ENCODE data around the gene RNU1-3.
"Not testable (repeated sequence)": the region's sequence is repeated elsewhere in the genome, so short reads cannot be mapped to it uniquely, and the experiment has no call there.

The RNU1-3 gene

DNA sequence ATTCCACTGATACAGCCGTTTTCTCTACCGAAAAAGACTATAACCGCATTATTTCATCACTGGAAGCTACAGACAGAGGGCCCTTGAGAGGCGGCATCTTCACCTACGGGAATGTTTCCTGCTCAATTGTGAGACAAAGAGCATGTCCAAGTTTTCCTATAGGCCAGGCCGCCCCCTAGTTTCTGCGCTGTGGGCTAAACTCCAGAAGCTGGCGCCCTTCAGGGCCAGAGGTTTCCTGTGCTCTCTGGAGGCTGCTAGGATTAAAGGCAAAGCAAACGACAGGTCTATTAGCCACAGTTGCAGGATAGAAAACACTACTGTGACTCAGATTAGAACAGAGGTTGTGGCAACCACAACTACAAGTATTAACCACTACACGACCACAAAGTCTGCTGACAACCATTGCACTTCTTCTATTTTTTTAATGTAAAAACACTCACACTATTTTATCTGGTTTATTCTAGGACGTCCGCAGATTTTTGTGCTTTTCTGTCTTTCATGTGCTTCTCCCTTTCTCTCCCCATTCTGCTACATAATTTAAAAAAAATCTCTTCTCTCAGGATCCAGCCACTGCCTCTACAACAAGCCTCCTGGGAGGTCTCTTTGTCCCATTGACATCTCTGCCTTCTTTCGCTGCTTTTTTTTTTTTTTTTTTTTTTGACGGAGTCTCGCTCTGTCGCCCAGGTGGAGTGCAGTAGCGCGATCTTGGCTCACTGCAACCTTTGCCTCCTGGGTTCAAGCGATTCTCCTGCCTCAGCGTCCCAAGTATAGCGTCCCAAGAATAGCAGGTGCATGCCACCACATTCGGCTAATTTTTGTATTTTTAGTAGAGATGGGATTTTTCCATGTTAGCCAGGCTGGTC lies 10.1 kb upstream of the RNU1-3 start:
- H3K9me3 ChIP-seq (ENCODE audit: insufficient read depth, low read depth, low read length); H3K27ac ChIP-seq (ENCODE audit: low read depth, low read length); H3K27me3 ChIP-seq (ENCODE audit: insufficient read depth, low read length); H3K4me1 ChIP-seq (ENCODE audit: insufficient read depth, low read length); H3K9ac ChIP-seq (ENCODE audit: low read depth, low read length); H3K4me3 ChIP-seq (ENCODE audit: low read length); H3K36me3 ChIP-seq (ENCODE audit: insufficient read depth, low read length): not testable (repeated sequence)
- WGBS, result 77% methylated on average over 22 of the region's 22 CpGs

GRCh38 chr1:16675118-16675510 lies 8.4 kb upstream of the RNU1-3 start:
- not testable (repeated sequence) for H3K27ac ChIP-seq (ENCODE audit: low read depth, low read length); H3K36me3 ChIP-seq (ENCODE audit: insufficient read depth, low read length); H3K9ac ChIP-seq (ENCODE audit: low read depth, low read length); H3K4me1 ChIP-seq (ENCODE audit: insufficient read depth, low read length); H3K27me3 ChIP-seq (ENCODE audit: insufficient read depth, low read length); H3K9me3 ChIP-seq (ENCODE audit: insufficient read depth, low read depth, low read length); H3K4me3 ChIP-seq (ENCODE audit: low read length)
- no CpG with 5 or more reads among the region's 2 CpGs for WGBS

GRCh38 chr1:16673976-16674375 lies 7.2 kb upstream of the RNU1-3 start:
- 63% methylated on average over 4 of the region's 5 CpGs for WGBS
- H3K9me3 ChIP-seq (ENCODE audit: insufficient read depth, low read depth, low read length); H3K9ac ChIP-seq (ENCODE audit: low read depth, low read length); H3K36me3 ChIP-seq (ENCODE audit: insufficient read depth, low read length); H3K27me3 ChIP-seq (ENCODE audit: insufficient read depth, low read length); H3K27ac ChIP-seq (ENCODE audit: low read depth, low read length); H3K4me1 ChIP-seq (ENCODE audit: insufficient read depth, low read length); H3K4me3 ChIP-seq (ENCODE audit: low read length): not testable (repeated sequence)

DNA sequence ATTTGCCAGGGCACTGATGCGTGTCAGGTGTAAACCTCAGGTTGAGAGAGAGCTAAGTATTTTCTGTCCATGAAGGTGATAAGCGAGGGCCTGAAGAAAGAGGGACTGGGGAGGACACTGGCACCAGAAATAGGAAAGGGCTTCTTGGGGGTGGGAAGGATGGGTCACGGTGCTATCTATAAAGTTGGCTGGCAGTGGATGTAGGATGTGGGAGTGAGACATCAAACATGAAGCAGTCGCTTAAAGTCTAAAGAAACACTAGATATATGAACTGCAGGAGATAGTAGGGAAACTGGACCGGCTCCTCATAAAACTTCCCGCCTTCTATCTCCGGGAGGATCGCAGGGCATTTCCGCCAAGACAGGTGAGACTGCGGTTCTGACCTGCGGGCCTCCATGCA lies 912 bp downstream of the RNU1-3 start:
- not testable (repeated sequence) for H3K9me3 ChIP-seq (ENCODE audit: insufficient read depth, low read depth, low read length); H3K9ac ChIP-seq (ENCODE audit: low read depth, low read length); H3K4me3 ChIP-seq (ENCODE audit: low read length); H3K4me1 ChIP-seq (ENCODE audit: insufficient read depth, low read length); H3K27ac ChIP-seq (ENCODE audit: low read depth, low read length); H3K36me3 ChIP-seq (ENCODE audit: insufficient read depth, low read length); H3K27me3 ChIP-seq (ENCODE audit: insufficient read depth, low read length)
- WGBS, result no CpG with 5 or more reads among the region's 11 CpGs

DNA sequence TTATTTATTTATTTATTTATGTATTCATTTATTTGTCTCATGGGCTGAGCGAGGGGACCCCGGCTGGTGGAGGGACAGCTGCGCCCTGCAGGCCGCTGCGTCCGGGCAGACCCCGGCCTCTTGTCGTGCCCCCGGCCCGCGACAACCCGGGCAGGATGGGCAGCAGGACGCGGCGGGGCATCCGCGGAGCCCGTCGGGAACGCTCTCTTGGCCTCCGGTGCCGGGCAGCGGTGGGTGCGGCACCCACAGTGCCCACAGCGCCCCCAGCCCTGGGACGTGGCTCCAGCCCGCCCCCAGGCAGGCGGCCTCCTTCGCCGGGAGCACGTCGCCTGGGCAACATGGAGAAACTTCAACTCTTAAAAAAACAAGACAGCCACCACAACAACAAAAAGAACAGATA lies 8.5 kb downstream of the RNU1-3 start:
- not testable (repeated sequence) for H3K9ac ChIP-seq (ENCODE audit: low read depth, low read length); H3K27ac ChIP-seq (ENCODE audit: low read depth, low read length); H3K9me3 ChIP-seq (ENCODE audit: insufficient read depth, low read depth, low read length); H3K4me1 ChIP-seq (ENCODE audit: insufficient read depth, low read length); H3K27me3 ChIP-seq (ENCODE audit: insufficient read depth, low read length); H3K36me3 ChIP-seq (ENCODE audit: insufficient read depth, low read length); H3K4me3 ChIP-seq (ENCODE audit: low read length)
- no CpG with 5 or more reads among the region's 32 CpGs for WGBS

DNA sequence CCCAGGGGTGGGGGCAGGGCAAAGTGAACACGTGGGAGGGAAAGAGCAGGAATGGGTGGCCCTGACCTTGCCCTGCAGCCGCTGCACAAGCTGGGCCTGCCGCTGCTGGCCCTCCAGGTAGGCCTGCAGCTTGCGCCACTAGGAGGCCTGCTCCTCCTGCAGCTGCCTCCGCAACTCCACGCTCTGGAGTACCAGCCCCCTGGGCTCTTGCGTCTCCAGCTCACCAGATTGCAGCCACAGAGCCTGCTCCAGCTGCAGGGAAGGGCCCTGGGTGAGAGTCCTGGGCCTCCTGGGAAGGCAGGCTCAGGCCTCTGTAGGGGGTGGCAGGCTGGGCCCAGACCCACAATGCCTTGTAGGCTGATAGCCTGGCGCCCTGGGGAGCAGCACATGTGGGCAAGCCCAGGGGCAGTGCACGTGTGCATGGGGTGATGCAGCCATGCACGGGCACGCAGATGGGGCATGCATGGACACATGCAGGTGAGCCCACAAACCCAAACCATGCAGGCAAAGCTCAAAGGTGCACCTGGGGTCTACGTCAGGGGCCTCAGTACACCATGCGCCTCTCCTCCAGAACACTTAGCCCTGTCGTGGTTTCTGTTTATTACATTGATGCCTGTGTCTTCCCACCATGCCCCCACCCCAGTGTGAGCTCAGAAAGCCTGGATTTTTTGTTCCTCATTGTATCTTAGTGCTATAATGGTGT lies 9.6 kb downstream of the RNU1-3 start:
- not testable (repeated sequence) for H3K9me3 ChIP-seq (ENCODE audit: insufficient read depth, low read depth, low read length); H3K27ac ChIP-seq (ENCODE audit: low read depth, low read length); H3K4me3 ChIP-seq (ENCODE audit: low read length); H3K4me1 ChIP-seq (ENCODE audit: insufficient read depth, low read length); H3K36me3 ChIP-seq (ENCODE audit: insufficient read depth, low read length); H3K9ac ChIP-seq (ENCODE audit: low read depth, low read length); H3K27me3 ChIP-seq (ENCODE audit: insufficient read depth, low read length)
- no CpG with 5 or more reads among the region's 14 CpGs for WGBS

DNA sequence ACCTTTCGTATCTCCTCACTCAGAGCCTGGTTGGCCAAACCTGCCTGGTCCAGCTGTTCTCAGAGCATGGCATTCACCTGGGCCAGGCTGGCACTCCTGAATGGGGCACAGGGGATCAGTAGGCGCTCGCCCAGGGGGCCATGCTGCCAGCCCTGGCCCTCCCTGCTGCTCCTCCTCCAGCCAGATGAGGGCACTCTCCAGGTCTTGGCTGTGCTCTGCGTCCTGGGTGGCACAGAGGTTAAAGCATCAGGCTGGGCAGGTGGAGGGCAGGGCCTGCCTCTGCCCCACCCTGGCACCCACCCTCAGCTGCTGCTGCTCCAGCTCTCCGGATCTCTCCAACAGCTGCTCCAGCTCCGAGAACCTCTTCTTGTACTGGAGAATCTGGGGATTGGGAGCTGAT lies 10.2 kb downstream of the RNU1-3 start:
- not testable (repeated sequence) for H3K27me3 ChIP-seq (ENCODE audit: insufficient read depth, low read length); H3K36me3 ChIP-seq (ENCODE audit: insufficient read depth, low read length); H3K4me1 ChIP-seq (ENCODE audit: insufficient read depth, low read length); H3K9me3 ChIP-seq (ENCODE audit: insufficient read depth, low read depth, low read length); H3K4me3 ChIP-seq (ENCODE audit: low read length); H3K9ac ChIP-seq (ENCODE audit: low read depth, low read length); H3K27ac ChIP-seq (ENCODE audit: low read depth, low read length)
- WGBS, result 29% methylated on average over 1 of the region's 6 CpGs

DNA sequence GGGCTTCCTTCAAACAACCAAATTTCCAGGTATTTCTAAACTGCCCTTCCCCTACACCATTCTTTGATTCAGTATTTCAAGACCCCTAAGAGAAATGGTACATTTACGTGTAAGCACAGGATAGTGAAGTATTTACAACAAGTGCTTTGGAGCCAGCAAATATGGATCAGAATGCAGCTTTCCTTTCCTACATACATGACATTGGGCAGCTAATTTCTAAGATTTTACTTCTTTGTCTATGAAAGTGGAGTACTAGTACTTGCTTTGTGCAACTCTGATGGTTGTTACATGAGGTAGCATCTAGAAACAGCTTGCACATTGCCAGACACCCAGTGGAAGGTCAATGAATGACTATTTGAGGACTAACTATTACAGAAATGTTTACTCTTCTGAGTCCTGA lies 15.2 kb downstream of the RNU1-3 start:
- H3K4me1 ChIP-seq (ENCODE audit: insufficient read depth, low read length); H3K9me3 ChIP-seq (ENCODE audit: insufficient read depth, low read depth, low read length); H3K36me3 ChIP-seq (ENCODE audit: insufficient read depth, low read length); H3K4me3 ChIP-seq (ENCODE audit: low read length); H3K27ac ChIP-seq (ENCODE audit: low read depth, low read length); H3K9ac ChIP-seq (ENCODE audit: low read depth, low read length): not testable (repeated sequence)
- peaks cover 35% of the 10 kb centered on the region for H3K27me3 ChIP-seq (ENCODE audit: insufficient read depth, low read length)
- 100% methylated on average over 1 of the region's 1 CpG for WGBS

- H3K9me3 ChIP-seq (ENCODE audit: insufficient read depth, low read depth, low read length); H3K4me3 ChIP-seq (ENCODE audit: low read length); H3K36me3 ChIP-seq (ENCODE audit: insufficient read depth, low read length); H3K27ac ChIP-seq (ENCODE audit: low read depth, low read length); H3K4me1 ChIP-seq (ENCODE audit: insufficient read depth, low read length); H3K9ac ChIP-seq (ENCODE audit: low read depth, low read length): not testable (repeated sequence)
- 92% methylated on average over 7 of the region's 9 CpGs for WGBS
- peaks cover 51% of the 10 kb centered on the region for H3K27me3 ChIP-seq (ENCODE audit: insufficient read depth, low read length)
These were observed 16.8 kb downstream of the RNU1-3 start for GRCh38 chr1:16649960-16650359.

- H3K27ac ChIP-seq (ENCODE audit: low read depth, low read length); H3K4me3 ChIP-seq (ENCODE audit: low read length); H3K4me1 ChIP-seq (ENCODE audit: insufficient read depth, low read length); H3K9ac ChIP-seq (ENCODE audit: low read depth, low read length); H3K9me3 ChIP-seq (ENCODE audit: insufficient read depth, low read depth, low read length); H3K36me3 ChIP-seq (ENCODE audit: insufficient read depth, low read length): not testable (repeated sequence)
- WGBS, result 78% methylated on average over 5 of the region's 6 CpGs
- H3K27me3 ChIP-seq (ENCODE audit: insufficient read depth, low read length), result peaks cover 51% of the 10 kb centered on the region
These were observed 17.4 kb downstream of the RNU1-3 start for GRCh38 chr1:16649390-16649789.

- not testable (repeated sequence) for H3K36me3 ChIP-seq (ENCODE audit: insufficient read depth, low read length)
- WGBS, result 86% methylated on average over 4 of the region's 8 CpGs
These were observed 18.0 kb downstream of the RNU1-3 start for GRCh38 chr1:16648756-16649155.

DNA sequence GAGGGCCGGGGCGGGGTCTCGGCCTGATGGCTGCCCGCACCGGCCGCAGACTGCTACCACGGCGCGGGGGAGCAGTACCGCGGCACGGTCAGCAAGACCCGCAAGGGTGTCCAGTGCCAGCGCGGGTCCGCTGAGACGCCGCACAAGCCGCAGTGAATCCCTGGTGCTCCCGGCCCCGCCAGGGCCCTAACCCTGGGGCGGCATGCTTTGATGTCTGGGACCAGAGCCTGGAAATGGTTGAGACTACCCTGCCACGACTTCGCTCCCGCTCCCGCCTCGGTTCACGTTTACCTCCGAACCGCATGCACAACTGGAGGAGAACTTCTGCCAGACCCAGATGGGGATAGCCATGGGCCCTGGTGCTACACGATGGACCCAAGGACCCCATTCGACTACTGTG lies 18.5 kb downstream of the RNU1-3 start:
- not testable (repeated sequence) for H3K27ac ChIP-seq (ENCODE audit: low read depth, low read length); H3K9ac ChIP-seq (ENCODE audit: low read depth, low read length); H3K9me3 ChIP-seq (ENCODE audit: insufficient read depth, low read depth, low read length); H3K36me3 ChIP-seq (ENCODE audit: insufficient read depth, low read length); H3K4me1 ChIP-seq (ENCODE audit: insufficient read depth, low read length)
- Histone ChIP-seq H3K4me3 (ENCODE audit: low read length) (peak overlapping the region; percentile 32), H3K27me3 (ENCODE audit: insufficient read depth, low read length) (peaks cover 51% of the 10 kb centered on the region)
- WGBS, result 9% methylated on average over 27 of the region's 32 CpGs

More at GRCh38 chr1:16648756-16649155, 18.0 kb downstream of the RNU1-3 start:
- H3K9me3 ChIP-seq (ENCODE audit: insufficient read depth, low read depth, low read length); H3K9ac ChIP-seq (ENCODE audit: low read depth, low read length); H3K4me3 ChIP-seq (ENCODE audit: low read length); H3K4me1 ChIP-seq (ENCODE audit: insufficient read depth, low read length); H3K27ac ChIP-seq (ENCODE audit: low read depth, low read length): not testable (repeated sequence)
- peaks cover 51% of the 10 kb centered on the region for H3K27me3 ChIP-seq (ENCODE audit: insufficient read depth, low read length)
